ENCODE measurements around the gene CD68. TPM values are rescaled to one million over a fixed set of nuclear protein-coding genes. Genes with fewer than 3 reads are reported as not detected.

CD68 gene
- total RNA-seq, 2 donors from 2014 or later, result 12.3 to 17.3 TPM

DNA sequence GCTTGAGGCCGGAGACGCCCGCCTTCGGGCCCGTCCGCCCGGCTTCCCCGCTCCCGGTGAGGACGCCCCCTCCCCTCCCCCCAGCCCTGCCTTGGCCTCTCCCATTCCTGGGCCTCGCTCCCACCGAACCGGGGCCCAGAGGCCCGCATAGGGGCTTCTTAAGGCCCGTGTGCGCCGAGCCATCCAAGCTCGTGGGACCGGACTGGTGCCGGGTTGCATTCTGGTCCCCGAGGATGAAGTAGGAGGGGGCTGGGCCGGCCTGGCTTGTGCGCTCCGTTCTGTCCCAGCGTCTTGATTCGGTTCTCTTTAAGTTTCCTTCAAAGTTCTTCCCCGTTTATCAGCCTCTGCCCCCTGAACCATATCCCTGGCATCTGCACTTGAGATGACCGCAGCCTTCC is 17.2 kb upstream of the CD68 start:
- whole genome bisulfite sequencing, result 2% methylated on average over 17 of the region's 28 CpGs
- no peak for DNase-seq (ENCODE audit: low spot score)
- Histone ChIP-seq H3K4me3 (peak overlapping the region; percentile 94 to 99), H3K27me3 (replicated peaks; ENCODE audit: insufficient read depth) (no peaks in the 10 kb centered on the region), H3K9me3 (no peaks in the 10 kb centered on the region), H3K36me3 (peaks cover 0 to 11% of the 10 kb centered on the region in 2 donors), H3K4me1 (replicated peaks) (peaks cover 48% of the 10 kb centered on the region), H3K27ac (peak overlapping the region; percentile 92 to 96)
- intact Hi-C loops (cut with DNase I), result loop anchor here (5.0 kb wide), 2 partner anchors 125 to 210 kb away; partner anchors contain the start of genes FGF11, KCTD11 and TMEM102
- TF ChIP-seq POLR2AphosphoS5 (IDR thresholded peaks at IDR 0.05) (no peak), POLR2A (IDR thresholded peaks at IDR 0.05) (no peak)
- TF ChIP-seq, protein P1, sequence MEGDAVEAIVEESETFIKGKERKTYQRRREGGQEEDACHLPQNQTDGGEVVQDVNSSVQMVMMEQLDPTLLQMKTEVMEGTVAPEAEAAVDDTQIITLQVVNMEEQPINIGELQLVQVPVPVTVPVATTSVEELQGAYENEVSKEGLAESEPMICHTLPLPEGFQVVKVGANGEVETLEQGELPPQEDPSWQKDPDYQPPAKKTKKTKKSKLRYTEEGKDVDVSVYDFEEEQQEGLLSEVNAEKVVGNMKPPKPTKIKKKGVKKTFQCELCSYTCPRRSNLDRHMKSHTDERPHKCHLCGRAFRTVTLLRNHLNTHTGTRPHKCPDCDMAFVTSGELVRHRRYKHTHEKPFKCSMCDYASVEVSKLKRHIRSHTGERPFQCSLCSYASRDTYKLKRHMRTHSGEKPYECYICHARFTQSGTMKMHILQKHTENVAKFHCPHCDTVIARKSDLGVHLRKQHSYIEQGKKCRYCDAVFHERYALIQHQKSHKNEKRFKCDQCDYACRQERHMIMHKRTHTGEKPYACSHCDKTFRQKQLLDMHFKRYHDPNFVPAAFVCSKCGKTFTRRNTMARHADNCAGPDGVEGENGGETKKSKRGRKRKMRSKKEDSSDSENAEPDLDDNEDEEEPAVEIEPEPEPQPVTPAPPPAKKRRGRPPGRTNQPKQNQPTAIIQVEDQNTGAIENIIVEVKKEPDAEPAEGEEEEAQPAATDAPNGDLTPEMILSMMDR (IDR thresholded peaks at IDR 0.05), result no peak

DNA sequence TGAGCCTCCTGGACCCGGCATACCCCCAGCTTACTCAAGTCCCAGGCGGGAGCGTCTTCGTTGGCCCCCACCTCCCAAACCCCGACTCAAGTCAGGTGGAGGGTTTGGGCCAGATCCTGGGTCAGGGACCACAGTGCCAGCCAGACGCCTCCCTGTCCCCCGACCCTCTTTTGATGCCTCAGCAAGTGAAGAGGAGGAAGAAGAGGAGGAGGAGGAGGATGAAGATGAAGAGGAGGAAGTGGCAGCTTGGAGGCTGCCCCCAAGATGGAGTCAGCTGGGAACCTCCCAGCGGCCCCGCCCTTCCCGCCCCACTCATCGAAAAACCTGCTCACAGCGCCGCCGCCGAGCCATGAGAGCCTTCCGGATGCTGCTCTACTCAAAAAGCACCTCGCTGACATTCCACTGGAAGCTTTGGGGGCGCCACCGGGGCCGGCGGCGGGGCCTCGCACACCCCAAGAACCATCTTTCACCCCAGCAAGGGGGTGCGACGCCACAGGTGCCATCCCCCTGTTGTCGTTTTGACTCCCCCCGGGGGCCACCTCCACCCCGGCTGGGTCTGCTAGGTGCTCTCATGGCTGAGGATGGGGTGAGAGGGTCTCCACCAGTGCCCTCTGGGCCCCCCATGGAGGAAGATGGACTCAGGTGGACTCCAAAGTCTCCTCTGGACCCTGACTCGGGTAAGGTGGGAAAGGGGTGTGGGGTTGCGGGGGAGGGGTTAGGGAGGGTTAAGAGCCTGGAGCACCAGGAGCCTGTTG is 16.1 kb upstream of the CD68 start:
- Histone ChIP-seq H3K27me3 (replicated peaks; ENCODE audit: insufficient read depth) (no peaks in the 10 kb centered on the region), H3K4me3 (peak overlapping the region in 1 of 2 donors; percentile 99)
- WGBS, result 88% methylated on average over 30 of the region's 30 CpGs

DNA sequence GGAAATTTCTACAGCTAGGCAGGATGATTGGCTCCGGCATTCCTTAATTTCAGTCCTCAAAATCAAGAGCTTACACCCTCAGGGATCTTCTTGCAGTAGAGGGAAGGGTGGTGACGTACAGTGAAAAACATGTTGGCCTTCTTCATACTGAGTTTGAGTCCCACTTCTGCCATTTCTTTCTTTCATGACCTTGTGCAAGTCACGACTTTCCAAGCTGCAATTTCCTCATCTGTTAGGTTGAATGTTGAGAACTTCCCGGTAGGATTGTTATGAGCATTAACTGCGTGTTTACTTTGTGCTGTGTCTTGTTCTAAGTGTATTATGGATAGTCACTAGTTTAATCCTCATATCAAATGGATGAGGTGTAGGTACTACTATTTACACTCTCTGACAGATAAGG is 9.9 kb upstream of the CD68 start:
- TF ChIP-seq, protein P1 (IDR thresholded peaks at IDR 0.05), result no peak
- no peak for TF ChIP-seq POLR2A (IDR thresholded peaks at IDR 0.05)
- no peak for TF ChIP-seq POLR2AphosphoS5 (IDR thresholded peaks at IDR 0.05)
- no peaks in the 10 kb centered on the region for H3K27me3 ChIP-seq (replicated peaks; ENCODE audit: insufficient read depth)
- intact Hi-C loops (cut with DNase I), result no loop called here
- no peak overlapping the region for H3K4me3 ChIP-seq
- 82% methylated on average over 5 of the region's 5 CpGs for WGBS
- H3K9me3 ChIP-seq, result no peaks in the 10 kb centered on the region
- H3K27ac ChIP-seq, result no peak overlapping the region
- H3K4me1 ChIP-seq (replicated peaks), result no peaks in the 10 kb centered on the region
- DNase-seq (ENCODE audit: low spot score), result no peak
- H3K36me3 ChIP-seq, result peaks cover 0 to 18% of the 10 kb centered on the region in 2 donors

More for the DNA sequence above, 16.1 kb upstream of the CD68 start:
- peaks cover 0 to 11% of the 10 kb centered on the region in 2 donors for H3K36me3 ChIP-seq
- no peaks in the 10 kb centered on the region for H3K9me3 ChIP-seq
- no peak overlapping the region for H3K27ac ChIP-seq
- intact Hi-C loops (cut with DNase I), result loop anchor here (5.0 kb wide), 2 partner anchors 126 to 211 kb away; partner anchors contain the start of genes FGF11, KCTD11 and TMEM102
- H3K4me1 ChIP-seq (replicated peaks), result peaks cover 38% of the 10 kb centered on the region
- DNase-seq (ENCODE audit: low spot score), result no peak
- no peak for TF ChIP-seq POLR2A (IDR thresholded peaks at IDR 0.05)

DNA sequence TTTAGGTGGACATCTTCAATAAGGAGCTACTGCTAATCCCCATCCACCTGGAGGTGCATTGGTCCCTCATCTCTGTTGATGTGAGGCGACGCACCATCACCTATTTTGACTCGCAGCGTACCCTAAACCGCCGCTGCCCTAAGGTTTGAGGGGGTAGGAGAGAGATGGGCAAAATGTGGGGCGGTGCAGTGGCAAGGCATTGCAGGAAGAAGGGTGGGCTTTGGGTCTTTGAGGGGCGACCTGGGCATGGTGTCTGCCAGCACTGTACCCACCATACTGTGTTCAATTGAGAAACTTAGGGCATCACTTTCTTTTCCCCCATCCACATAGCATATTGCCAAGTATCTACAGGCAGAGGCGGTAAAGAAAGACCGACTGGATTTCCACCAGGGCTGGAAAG is 9.1 kb upstream of the CD68 start:
- no peak for DNase-seq (ENCODE audit: low spot score)
- Histone ChIP-seq H3K27me3 (replicated peaks; ENCODE audit: insufficient read depth) (no peaks in the 10 kb centered on the region), H3K36me3 (peaks cover 4 to 18% of the 10 kb centered on the region in 2 donors), H3K27ac (no peak overlapping the region), H3K4me1 (replicated peaks) (no peaks in the 10 kb centered on the region), H3K9me3 (no peaks in the 10 kb centered on the region), H3K4me3 (no peak overlapping the region)
- intact Hi-C loops (cut with DNase I), result loop anchor here (5.0 kb wide), 1 partner anchor 117 kb away; the partner anchor contains the start of genes TP53 and WRAP53
- TF ChIP-seq, protein P1 (IDR thresholded peaks at IDR 0.05), result no peak
- no peak for TF ChIP-seq POLR2AphosphoS5 (IDR thresholded peaks at IDR 0.05)
- no peak for TF ChIP-seq POLR2A (IDR thresholded peaks at IDR 0.05)
- WGBS, result 94% methylated on average over 10 of the region's 10 CpGs

DNA sequence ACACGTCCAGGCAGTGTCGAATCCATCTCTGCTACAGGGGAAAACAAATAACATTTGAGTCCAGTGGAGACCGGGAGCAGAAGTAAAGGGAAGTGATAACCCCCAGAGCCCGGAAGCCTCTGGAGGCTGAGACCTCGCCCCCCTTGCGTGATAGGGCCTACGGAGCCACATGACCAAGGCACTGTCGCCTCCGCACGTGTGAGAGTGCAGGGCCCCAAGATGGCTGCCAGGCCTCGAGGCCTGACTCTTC is 7.2 kb upstream of the CD68 start:
- H3K27ac ChIP-seq, result peak overlapping the region; percentile 78 to 98
- no peak for DNase-seq (ENCODE audit: low spot score)
- H3K4me1 ChIP-seq (replicated peaks), result no peaks in the 10 kb centered on the region
- 1% methylated on average over 11 of the region's 11 CpGs for WGBS
- H3K36me3 ChIP-seq, result peaks cover 17 to 37% of the 10 kb centered on the region in 2 donors
- intact Hi-C loops (cut with DNase I), result loop anchor here (5.0 kb wide), 1 partner anchor 115 kb away; the partner anchor contains the start of genes TP53 and WRAP53
- H3K4me3 ChIP-seq, result peak overlapping the region; percentile 99 to 100
- H3K9me3 ChIP-seq, result no peaks in the 10 kb centered on the region
- TF ChIP-seq, protein P1 (IDR thresholded peaks at IDR 0.05), result no peak
- TF ChIP-seq POLR2AphosphoS5 (IDR thresholded peaks at IDR 0.05) (no peak), POLR2A (IDR thresholded peaks at IDR 0.05) (no peak)
- no peaks in the 10 kb centered on the region for H3K27me3 ChIP-seq (replicated peaks; ENCODE audit: insufficient read depth)

Measured in prostate gland (tissue), 2 donors.